ENCODE data around the gene LIX1L.

The LIX1L gene

GRCh38 chr1:145951526-145951925 lies 6.3 kb downstream of the LIX1L start:
- no peak for TF ChIP-seq CTCF (IDR thresholded peaks at IDR 0.05)

DNA sequence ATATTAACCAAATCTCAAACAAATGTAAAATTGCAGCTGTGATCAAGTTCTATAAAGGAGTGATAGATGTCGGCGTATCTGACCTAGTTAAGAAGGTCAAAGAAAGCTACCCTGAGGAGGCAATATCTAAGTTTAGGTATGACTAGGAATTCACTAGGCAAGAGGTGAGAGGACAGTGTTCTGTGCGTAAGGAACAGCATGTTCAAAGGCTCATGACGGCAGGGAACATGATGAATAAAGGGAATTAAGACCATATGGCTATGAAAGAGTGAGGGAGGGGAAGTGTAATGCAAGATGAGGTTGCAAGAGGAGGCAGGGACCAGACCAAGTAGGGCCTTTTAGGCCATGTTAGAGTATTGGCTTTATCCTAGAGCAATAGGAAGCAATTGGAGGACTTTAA lies 8.6 kb downstream of the LIX1L start:
- TF ChIP-seq CTCF (IDR thresholded peaks at IDR 0.05) = no peak

DNA sequence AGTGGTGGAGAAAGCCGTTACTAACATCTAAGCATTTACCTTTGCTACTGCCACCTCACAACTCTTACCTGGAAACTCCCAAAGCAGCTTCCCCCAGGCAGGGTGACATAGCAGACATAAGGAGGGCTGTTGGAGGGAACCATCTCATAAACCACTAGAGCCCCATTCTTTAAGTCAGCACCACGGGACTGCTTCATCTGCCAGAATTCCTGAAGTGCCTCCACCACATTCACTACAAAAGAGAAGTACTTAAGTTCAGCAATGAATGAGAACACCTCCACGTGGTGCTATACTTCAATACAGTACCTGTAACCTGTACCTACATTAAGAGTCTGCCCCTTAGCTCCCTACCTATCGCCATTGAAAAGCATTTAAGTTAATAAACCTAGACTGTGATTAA lies 10.3 kb downstream of the LIX1L start:
- no peak for TF ChIP-seq CTCF (IDR thresholded peaks at IDR 0.05)

GRCh38 chr1:145946477-145946986 lies 11.3 kb downstream of the LIX1L start:
- TF ChIP-seq CTCF (IDR thresholded peaks at IDR 0.05) = no peak

GRCh38 chr1:145944532-145944931 lies 13.3 kb downstream of the LIX1L start:
- no peak for TF ChIP-seq CTCF (IDR thresholded peaks at IDR 0.05)

DNA sequence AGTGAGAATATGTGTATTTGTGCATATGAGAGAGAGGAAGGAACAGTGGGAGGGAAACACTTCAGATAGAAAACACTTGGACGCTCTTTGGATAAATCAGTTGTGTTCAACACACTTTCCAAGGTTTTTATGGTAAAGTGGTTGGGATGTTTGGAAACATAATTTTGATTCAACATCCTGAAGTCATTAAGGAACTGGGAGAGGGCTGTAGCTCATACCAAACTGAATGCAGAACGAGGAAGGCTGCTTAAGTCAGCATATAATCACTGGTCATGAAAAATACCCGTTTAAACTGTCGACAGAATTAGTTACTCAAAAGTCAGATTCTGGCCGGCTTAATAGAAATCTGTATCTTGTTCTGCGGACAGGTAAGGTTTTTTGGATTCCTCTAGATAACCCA lies 14.9 kb downstream of the LIX1L start:
- no peak for TF ChIP-seq CTCF (IDR thresholded peaks at IDR 0.05)

DNA sequence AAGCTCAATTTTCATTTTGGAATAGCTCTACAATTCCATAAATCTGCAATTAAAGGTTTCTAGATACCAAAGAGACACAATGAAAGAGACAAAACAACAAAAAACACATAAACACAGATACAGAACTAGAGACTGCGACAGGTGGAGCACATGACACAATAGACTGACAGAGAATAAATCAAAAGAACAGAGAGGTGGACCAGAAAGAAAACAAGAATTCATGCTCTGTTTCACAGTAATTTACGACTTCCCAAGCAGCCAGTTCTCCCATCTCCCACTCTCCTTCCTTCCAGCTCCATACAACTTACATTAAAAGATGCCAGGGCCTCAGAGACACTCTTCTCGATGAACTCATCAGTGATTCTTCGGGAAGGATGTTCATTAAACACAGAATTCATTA lies 15.4 kb downstream of the LIX1L start:
- no peak for TF ChIP-seq CTCF (IDR thresholded peaks at IDR 0.05)

- no peak for TF ChIP-seq CTCF (IDR thresholded peaks at IDR 0.05)
Observed at GRCh38 chr1:145937436-145937835, 20.4 kb downstream of the LIX1L start.
